ENCODE results near the gene SMURF1.

Gene SMURF1

DNA sequence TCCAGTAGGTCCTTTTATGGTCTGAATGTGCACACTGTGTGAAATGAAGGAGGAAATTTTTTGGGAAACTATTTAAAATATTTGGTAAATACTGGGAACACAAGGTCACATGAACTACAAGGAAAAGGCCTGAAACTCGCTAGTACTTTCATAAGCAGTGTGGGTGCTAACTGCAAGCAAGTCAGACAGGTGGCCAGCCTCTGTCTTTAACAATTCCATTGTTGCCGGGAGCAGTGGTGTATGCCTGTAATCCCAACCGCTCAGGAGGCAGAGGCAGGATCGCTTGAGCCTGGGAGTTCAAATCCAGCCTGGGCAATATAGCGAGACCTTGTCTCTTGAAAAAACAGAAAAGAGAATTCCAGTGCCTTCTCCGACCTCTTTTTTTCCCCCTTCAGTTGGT, 37.5 kb downstream of the SMURF1 start:
- no peak for TF ChIP-seq SIN3A (IDR thresholded peaks at IDR 0.05; ENCODE audit: borderline replicate concordance, insufficient read depth, low read length)
- no peak for TF ChIP-seq POLR2AphosphoS5 (IDR thresholded peaks at IDR 0.05; ENCODE audit: low read depth, low read length)
- no peak for TF ChIP-seq TAF1 (IDR thresholded peaks at IDR 0.05; ENCODE audit: borderline replicate concordance, insufficient read depth, low read length)
- TF ChIP-seq FOXP2 (optimal IDR thresholded peaks at IDR 0.05; ENCODE audit: borderline replicate concordance, extremely low read depth, extremely low read length, insufficient read depth): no peak
- no peak for TF ChIP-seq REST (IDR thresholded peaks at IDR 0.05; ENCODE audit: insufficient read depth in 1 of 2, low read depth in 2 of 2, low read length in 2 of 2)

DNA sequence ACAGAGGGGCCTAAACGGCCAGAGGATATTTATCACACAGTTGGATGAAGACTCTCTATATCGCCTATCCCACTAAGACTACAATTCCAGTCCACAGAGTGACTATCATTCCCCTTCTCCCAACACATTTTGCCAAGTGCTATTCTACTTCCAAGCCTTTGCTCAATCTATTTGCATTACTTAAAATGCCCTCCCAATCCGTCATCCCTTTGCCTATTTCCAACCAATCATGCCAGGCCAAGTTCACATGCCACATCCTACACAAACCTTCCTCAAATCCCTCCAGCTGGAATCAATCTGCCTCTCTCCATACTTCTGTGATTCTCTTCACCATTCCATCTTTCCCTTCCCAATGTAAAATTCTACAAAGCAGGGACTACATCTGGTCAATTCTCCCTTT, 38.2 kb downstream of the SMURF1 start:
- no peak for TF ChIP-seq FOXP2 (optimal IDR thresholded peaks at IDR 0.05; ENCODE audit: borderline replicate concordance, extremely low read depth, extremely low read length, insufficient read depth)
- no peak for TF ChIP-seq SIN3A (IDR thresholded peaks at IDR 0.05; ENCODE audit: borderline replicate concordance, insufficient read depth, low read length)
- no peak for TF ChIP-seq TAF1 (IDR thresholded peaks at IDR 0.05; ENCODE audit: borderline replicate concordance, insufficient read depth, low read length)
- no peak for TF ChIP-seq REST (IDR thresholded peaks at IDR 0.05; ENCODE audit: insufficient read depth in 1 of 2, low read depth in 2 of 2, low read length in 2 of 2)
- no peak for TF ChIP-seq POLR2AphosphoS5 (IDR thresholded peaks at IDR 0.05; ENCODE audit: low read depth, low read length)

DNA sequence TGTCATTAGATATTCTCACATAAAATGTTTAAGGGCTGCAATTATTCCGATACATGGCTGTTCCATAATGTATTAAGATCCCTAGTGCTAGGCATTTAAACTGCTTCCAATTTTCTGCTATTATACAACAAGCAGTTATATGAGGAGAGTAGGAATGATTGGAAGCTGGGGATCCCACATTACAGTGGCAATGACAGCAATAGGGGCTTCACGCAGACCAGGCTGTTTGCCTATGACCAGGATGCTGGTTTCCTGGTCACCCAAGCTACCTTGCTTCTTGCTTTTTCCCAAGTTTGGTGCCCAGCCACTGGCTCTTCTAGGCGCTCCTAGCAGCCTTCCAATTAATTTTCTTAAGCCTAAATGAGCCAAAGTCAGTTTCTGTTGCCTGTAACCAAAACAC, 39.3 kb downstream of the SMURF1 start:
- no peak for TF ChIP-seq FOXP2 (optimal IDR thresholded peaks at IDR 0.05; ENCODE audit: borderline replicate concordance, extremely low read depth, extremely low read length, insufficient read depth)
- TF ChIP-seq REST (IDR thresholded peaks at IDR 0.05; ENCODE audit: insufficient read depth in 1 of 2, low read depth in 2 of 2, low read length in 2 of 2): no peak
- TF ChIP-seq SIN3A (IDR thresholded peaks at IDR 0.05; ENCODE audit: borderline replicate concordance, insufficient read depth, low read length): no peak
- no peak for TF ChIP-seq TAF1 (IDR thresholded peaks at IDR 0.05; ENCODE audit: borderline replicate concordance, insufficient read depth, low read length)
- no peak for TF ChIP-seq POLR2AphosphoS5 (IDR thresholded peaks at IDR 0.05; ENCODE audit: low read depth, low read length)

- TF ChIP-seq POLR2AphosphoS5 (IDR thresholded peaks at IDR 0.05; ENCODE audit: low read depth, low read length) (no peak), SIN3A (IDR thresholded peaks at IDR 0.05; ENCODE audit: borderline replicate concordance, insufficient read depth, low read length) (no peak), REST (IDR thresholded peaks at IDR 0.05; ENCODE audit: insufficient read depth in 1 of 2, low read depth in 2 of 2, low read length in 2 of 2) (no peak), TAF1 (IDR thresholded peaks at IDR 0.05; ENCODE audit: borderline replicate concordance, insufficient read depth, low read length) (no peak), FOXP2 (optimal IDR thresholded peaks at IDR 0.05; ENCODE audit: borderline replicate concordance, extremely low read depth, extremely low read length, insufficient read depth) (no peak)
Measured at GRCh38 chr7:99102809-99103690, 40.9 kb downstream of the SMURF1 start.

Data from PFSK-1 (cell line).